Neural progenitor cell (in vitro differentiated cells): Measurements from ENCODE around the gene NDUFA11.

Experiments
- EZH2 ChIP-seq: fragments of 200-600 bp; sonication (generic); IDR thresholded peaks from 2 replicates; pipeline ENCODE4 v1.6.1; 2017; ENCODE audit warnings: antibody characterized with exemption, mild to moderate bottlenecking, moderate library complexity
- EZH2phosphoT487 ChIP-seq: fragments of 200-600 bp; sonication (generic); IDR thresholded peaks from 2 replicates; pipeline ENCODE4 v1.6.1; 2017; ENCODE audit warnings: antibody characterized with exemption
- TF ChIP-seq, protein P1 (sequence below): fragments of 200-600 bp; sonication (generic); IDR thresholded peaks from 2 replicates; pipeline ENCODE4 v1.5.1; 2017; ENCODE audit warnings: antibody characterized with exemption, mild to moderate bottlenecking

- TF ChIP-seq, protein P1, sequence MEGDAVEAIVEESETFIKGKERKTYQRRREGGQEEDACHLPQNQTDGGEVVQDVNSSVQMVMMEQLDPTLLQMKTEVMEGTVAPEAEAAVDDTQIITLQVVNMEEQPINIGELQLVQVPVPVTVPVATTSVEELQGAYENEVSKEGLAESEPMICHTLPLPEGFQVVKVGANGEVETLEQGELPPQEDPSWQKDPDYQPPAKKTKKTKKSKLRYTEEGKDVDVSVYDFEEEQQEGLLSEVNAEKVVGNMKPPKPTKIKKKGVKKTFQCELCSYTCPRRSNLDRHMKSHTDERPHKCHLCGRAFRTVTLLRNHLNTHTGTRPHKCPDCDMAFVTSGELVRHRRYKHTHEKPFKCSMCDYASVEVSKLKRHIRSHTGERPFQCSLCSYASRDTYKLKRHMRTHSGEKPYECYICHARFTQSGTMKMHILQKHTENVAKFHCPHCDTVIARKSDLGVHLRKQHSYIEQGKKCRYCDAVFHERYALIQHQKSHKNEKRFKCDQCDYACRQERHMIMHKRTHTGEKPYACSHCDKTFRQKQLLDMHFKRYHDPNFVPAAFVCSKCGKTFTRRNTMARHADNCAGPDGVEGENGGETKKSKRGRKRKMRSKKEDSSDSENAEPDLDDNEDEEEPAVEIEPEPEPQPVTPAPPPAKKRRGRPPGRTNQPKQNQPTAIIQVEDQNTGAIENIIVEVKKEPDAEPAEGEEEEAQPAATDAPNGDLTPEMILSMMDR = no peak
- TF ChIP-seq EZH2 (no peak), EZH2phosphoT487 (no peak)
These were observed 26.2 kb downstream of the NDUFA11 start for GRCh38 chr19:5877427-5877826.
